Activated CD4-positive, alpha-beta T cell treated with anti-CD3 and anti-CD28 coated beads, Interleukin-2, amount 10 ng/mL, durations not matched to agents 7 days and 5 days (primary cell): ENCODE results near the gene AFG3L2. TPM values are rescaled to one million over a fixed set of nuclear protein-coding genes. Genes with fewer than 3 reads are reported as not detected.

Experiments used
- CTCF ChIA-PET: fragments of 350-600 bp; sonication (Branson Sonifier 250); formaldehyde crosslinking; loops from one replicate; lab custom pipeline; 2021; ENCODE audit warnings: antibody characterized with exemption; lab: Charles Lee
- POLR2A ChIA-PET: fragments of 350-600 bp; sonication (Branson Sonifier 250); formaldehyde crosslinking; loops from one replicate; lab custom pipeline; 2021; ENCODE audit warnings: antibody characterized with exemption; lab: Charles Lee
- DNase-seq: peaks from one replicate; pipeline ENCODE4 v3.0.0-alpha.2; 2020
- H3K27ac Mint-ChIP-seq: one replicate; pipeline ENCODE4 v1.8.0; 2021; ENCODE audit warnings: mild to moderate bottlenecking, moderate library complexity, mixed read lengths
- H3K27me3 Mint-ChIP-seq: one replicate; pipeline ENCODE4 v1.8.0; 2021; ENCODE audit warnings: mixed read lengths
- H3K36me3 Mint-ChIP-seq: one replicate; pipeline ENCODE4 v1.8.0; 2021; ENCODE audit warnings: low read depth, mixed read lengths
- H3K4me1 Mint-ChIP-seq: one replicate; pipeline ENCODE4 v1.8.0; 2021; ENCODE audit warnings: mixed read lengths
- H3K4me3 Mint-ChIP-seq: one replicate; pipeline ENCODE4 v1.8.0; 2021; ENCODE audit warnings: mild to moderate bottlenecking, moderate library complexity, mixed read lengths
- H3K9me3 Mint-ChIP-seq: one replicate; pipeline ENCODE4 v1.8.0; 2021; ENCODE audit warnings: mixed read lengths
- total RNA-seq, 2 experiments: library from RNA; stranded (reverse); gene quantifications; one replicate each; pipeline ENCODE4 v1.2.3, GENCODE V29; 2021

The AFG3L2 gene
- total RNA-seq, 2 experiments from 2014 or later: 35.7 to 36.4 TPM

DNA sequence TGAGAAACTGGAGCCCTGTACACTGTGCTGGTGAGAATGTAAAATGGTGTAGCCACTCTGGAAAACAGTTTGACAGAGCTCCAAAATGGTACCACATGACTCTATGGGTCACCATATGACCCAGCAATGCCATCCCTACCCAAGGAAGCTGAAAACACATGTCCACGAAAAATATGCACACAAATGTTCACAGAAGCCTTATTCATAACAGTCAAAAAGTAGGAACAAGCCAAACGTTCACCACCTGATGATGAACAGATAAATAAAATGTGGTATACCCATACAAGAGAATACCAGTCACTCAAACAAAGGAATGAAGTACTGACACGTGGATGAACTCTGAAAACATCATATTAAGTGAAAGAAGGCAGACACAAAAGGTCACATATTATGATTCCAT, 4.6 kb downstream of the AFG3L2 start:
- peaks cover 53% of the 10 kb centered on the region for H3K4me1 Mint-ChIP-seq
- DNase-seq: no peak
- ChIA-PET POLR2A (no interaction called here), CTCF (interaction anchor here (0.6 to 1.1 kb wide), 2 partner anchors 12 to 217 kb away, joined by 3 to 6 read pairs; no protein-coding TSS in a partner anchor)
- no peak overlapping the region for H3K4me3 Mint-ChIP-seq
- no peaks in the 10 kb centered on the region for H3K9me3 Mint-ChIP-seq
- peaks cover 23% of the 10 kb centered on the region for H3K36me3 Mint-ChIP-seq
- H3K27ac Mint-ChIP-seq: no peak overlapping the region
- no peaks in the 10 kb centered on the region for H3K27me3 Mint-ChIP-seq

DNA sequence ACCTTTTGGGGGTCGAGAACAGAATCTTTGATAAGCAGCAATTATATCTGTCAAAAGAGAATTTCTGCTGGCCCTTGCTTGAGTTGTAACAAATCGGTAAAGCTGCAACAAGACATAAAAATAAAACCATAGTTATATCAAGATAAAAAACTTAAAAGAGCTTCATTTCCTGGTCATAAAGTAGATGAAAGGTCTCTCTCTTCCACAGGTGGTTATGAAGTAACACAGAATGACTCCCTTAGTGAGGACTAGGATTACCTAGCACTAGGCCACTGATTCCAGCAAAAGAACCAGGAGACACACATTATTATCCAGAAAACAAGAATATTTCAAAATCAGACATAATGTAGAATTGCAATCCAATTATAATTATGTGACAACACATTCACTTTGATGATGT, 5.4 kb downstream of the AFG3L2 start:
- H3K4me3 Mint-ChIP-seq: no peak overlapping the region
- H3K4me1 Mint-ChIP-seq: peaks cover 52% of the 10 kb centered on the region
- POLR2A ChIA-PET: no interaction called here
- CTCF ChIA-PET: interaction anchor here (0.6 to 2.1 kb wide), 2 partner anchors 288 to 1198 kb away, joined by 3 to 4 read pairs; no protein-coding TSS in a partner anchor
- no peaks in the 10 kb centered on the region for H3K27me3 Mint-ChIP-seq
- no peak for DNase-seq
- peak overlapping the region; percentile 41 for H3K27ac Mint-ChIP-seq
- no peaks in the 10 kb centered on the region for H3K9me3 Mint-ChIP-seq
- peaks cover 31% of the 10 kb centered on the region for H3K36me3 Mint-ChIP-seq

DNA sequence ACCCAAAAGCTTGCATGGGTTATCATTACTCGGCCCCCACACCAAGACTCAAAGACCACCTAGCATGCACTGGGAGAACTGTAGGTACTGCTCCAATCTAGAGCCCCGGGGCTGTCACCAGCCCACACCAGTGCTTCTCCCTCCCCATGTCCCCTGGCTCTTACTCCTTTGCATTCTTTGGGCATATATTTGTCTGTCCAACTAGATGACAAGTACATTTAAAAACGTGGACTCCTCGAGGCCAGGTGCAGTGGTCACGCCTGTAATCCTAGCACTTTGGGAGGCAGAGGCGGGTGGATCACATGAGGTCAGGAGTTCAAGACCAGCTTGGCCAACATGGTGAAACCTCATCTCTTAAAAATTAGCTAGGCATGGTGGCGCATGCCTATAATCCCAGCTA, 7.8 kb downstream of the AFG3L2 start:
- no peak for DNase-seq
- Mint-ChIP-seq H3K4me1 (peaks cover 33% of the 10 kb centered on the region), H3K36me3 (peaks cover 35% of the 10 kb centered on the region), H3K27me3 (no peaks in the 10 kb centered on the region), H3K27ac (no peak overlapping the region), H3K4me3 (no peak overlapping the region), H3K9me3 (no peaks in the 10 kb centered on the region)
- POLR2A ChIA-PET: no interaction called here
- CTCF ChIA-PET: interaction anchor here (0.6 to 2.1 kb wide), 2 partner anchors 75 to 290 kb away, joined by 3 to 4 read pairs; no protein-coding TSS in a partner anchor

DNA sequence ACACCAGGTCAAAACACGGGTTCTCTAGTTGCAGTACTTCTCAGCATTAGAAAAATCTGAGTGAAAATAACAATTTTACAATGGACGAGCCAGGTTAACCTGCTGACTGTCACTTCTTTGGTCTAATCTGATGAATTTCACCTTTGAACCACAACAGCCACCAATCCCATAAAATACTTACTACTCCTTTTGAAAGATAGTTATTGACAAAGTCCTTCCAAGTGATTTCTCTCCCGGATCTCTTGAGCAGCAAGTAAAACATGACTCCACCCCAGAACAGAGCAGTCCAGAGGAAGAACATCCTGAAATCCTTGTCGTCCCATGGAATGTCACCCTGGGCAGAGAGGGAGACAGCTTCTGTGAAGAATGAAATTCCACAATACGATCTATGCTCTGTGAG, 10.2 kb downstream of the AFG3L2 start:
- H3K9me3 Mint-ChIP-seq: no peaks in the 10 kb centered on the region
- ChIA-PET POLR2A (no interaction called here), CTCF (interaction anchor here (0.6 kb wide), 1 partner anchor 365 kb away, joined by 3 read pairs; no protein-coding TSS in a partner anchor)
- peak overlapping the region; percentile 14 for H3K27ac Mint-ChIP-seq
- DNase-seq: no peak
- H3K27me3 Mint-ChIP-seq: no peaks in the 10 kb centered on the region
- H3K4me3 Mint-ChIP-seq: no peak overlapping the region
- H3K36me3 Mint-ChIP-seq: peaks cover 40% of the 10 kb centered on the region
- peaks cover 12% of the 10 kb centered on the region for H3K4me1 Mint-ChIP-seq

DNA sequence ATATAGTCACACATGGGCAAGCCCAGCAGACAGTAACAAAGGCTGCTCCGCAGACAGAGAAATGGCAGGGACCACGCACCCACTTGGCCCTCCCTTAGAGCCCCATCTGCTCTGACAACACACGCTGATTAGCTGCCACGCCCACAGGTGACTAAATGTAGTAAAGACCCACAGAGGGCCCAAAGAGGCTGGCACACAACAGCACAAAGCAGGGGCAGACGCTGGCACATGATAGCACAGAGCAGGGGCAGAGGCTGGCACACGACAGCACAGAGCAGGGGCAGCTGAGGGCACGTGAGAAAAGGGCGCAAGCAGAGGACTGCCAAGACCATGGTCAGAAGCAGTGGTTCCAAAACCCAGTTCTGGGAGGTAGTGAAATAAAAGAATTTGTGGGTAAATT, 10.6 kb downstream of the AFG3L2 start:
- Mint-ChIP-seq H3K27ac (no peak overlapping the region), H3K36me3 (peaks cover 40% of the 10 kb centered on the region), H3K4me1 (peaks cover 8% of the 10 kb centered on the region), H3K9me3 (no peaks in the 10 kb centered on the region), H3K27me3 (no peaks in the 10 kb centered on the region), H3K4me3 (no peak overlapping the region)
- CTCF ChIA-PET: interaction anchor here (0.6 kb wide), 1 partner anchor 365 kb away, joined by 3 read pairs; no protein-coding TSS in a partner anchor
- DNase-seq: no peak
- POLR2A ChIA-PET: no interaction called here

DNA sequence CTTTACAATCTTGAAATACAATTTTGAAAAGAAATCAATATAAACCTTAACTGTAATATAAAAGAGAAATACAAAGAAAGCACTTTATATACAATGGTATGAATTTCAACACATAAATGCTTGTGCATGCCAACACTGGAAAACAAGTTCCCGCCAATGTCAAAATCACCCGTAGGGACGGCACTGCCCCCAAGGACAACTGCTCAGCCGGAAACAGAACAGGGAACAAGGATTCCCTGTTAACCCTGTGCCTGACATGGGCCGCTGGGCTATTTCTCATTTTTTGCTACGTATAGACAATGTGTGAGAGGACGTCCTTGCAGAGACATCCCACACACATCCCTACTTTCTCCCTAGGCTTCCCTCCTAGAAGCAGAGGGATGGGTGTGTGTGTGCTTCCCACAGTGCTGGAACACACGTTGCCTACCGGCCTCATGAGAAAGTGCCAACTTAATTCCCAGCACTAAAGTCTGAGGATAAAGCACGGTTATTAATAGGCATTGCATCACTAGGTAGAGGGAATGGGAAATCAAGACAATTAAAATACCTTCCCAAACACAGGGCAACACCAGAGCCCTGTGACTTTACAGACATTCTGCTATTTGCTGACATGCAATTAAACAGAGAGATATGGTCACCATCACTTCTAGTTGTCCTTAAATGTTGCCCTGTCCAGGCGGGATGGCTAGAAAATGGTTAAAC, 14.4 kb downstream of the AFG3L2 start:
- no peaks in the 10 kb centered on the region for H3K9me3 Mint-ChIP-seq
- peaks cover 44% of the 10 kb centered on the region for H3K36me3 Mint-ChIP-seq
- H3K4me1 Mint-ChIP-seq: no peaks in the 10 kb centered on the region
- no peak overlapping the region for H3K27ac Mint-ChIP-seq
- H3K4me3 Mint-ChIP-seq: no peak overlapping the region
- CTCF ChIA-PET: no interaction called here
- no peaks in the 10 kb centered on the region for H3K27me3 Mint-ChIP-seq
- DNase-seq: no peak
- POLR2A ChIA-PET: no interaction called here

DNA sequence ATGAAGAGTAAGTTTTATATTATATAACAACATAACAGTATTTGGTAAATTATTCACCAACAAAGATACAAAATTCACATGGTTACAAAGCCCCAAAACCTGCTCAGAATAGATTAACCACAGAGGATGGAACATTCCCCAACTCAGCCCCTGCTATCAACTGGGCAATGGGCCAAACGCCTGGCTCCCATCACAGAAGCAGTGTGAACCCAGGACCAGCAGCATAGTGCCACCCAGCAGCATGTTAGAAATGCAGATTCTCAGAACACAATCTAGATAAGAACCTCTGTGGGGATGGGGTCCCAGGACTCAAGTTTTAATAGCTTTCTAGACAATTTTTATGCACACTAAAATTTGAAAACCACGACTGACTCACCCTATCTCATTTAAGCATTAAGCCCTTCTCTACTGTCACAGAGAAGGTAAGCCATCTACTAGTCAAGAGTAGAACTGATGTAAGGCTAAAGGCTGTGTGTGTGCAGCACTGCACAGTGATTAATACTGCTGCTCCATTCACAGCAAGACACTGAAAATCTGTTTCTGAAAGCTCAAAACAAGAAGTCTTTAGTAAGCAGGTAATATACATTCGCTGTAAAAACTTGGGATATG, 15.2 kb downstream of the AFG3L2 start:
- H3K27me3 Mint-ChIP-seq: no peaks in the 10 kb centered on the region
- CTCF ChIA-PET: interaction anchor here (1.0 kb wide), 1 partner anchor 10 kb away, joined by 5 read pairs; no protein-coding TSS in a partner anchor

DNA sequence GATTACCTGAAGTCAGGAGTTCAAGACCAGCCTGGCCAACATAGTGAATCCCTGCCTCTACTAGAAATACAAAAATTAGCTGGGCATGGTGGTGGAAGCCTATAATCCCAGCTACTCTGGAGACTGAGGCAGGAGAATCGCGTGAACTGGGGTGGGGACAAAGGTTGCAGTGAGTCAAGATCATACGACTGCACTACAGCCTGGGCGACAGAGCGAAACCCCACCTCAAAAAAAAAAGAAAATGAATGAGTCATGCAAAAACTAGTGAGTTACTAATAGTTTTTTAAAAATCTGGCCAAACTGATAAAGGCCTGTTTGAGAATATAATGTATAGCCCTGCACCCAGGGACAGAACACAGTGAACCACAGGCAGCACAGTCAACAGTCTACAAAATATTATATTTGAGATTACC, 17.5 kb downstream of the AFG3L2 start:
- H3K27ac Mint-ChIP-seq: no peak overlapping the region
- peaks cover 38% of the 10 kb centered on the region for H3K36me3 Mint-ChIP-seq
- POLR2A ChIA-PET: no interaction called here
- H3K27me3 Mint-ChIP-seq: no peaks in the 10 kb centered on the region
- CTCF ChIA-PET: no interaction called here
- no peak for DNase-seq
- no peaks in the 10 kb centered on the region for H3K4me1 Mint-ChIP-seq
- H3K9me3 Mint-ChIP-seq: no peaks in the 10 kb centered on the region
- no peak overlapping the region for H3K4me3 Mint-ChIP-seq

More for the DNA sequence above, 15.2 kb downstream of the AFG3L2 start:
- Mint-ChIP-seq H3K9me3 (no peaks in the 10 kb centered on the region), H3K36me3 (peaks cover 40% of the 10 kb centered on the region), H3K27ac (no peak overlapping the region), H3K4me3 (no peak overlapping the region), H3K4me1 (no peaks in the 10 kb centered on the region)
- POLR2A ChIA-PET: no interaction called here
- no peak for DNase-seq

DNA sequence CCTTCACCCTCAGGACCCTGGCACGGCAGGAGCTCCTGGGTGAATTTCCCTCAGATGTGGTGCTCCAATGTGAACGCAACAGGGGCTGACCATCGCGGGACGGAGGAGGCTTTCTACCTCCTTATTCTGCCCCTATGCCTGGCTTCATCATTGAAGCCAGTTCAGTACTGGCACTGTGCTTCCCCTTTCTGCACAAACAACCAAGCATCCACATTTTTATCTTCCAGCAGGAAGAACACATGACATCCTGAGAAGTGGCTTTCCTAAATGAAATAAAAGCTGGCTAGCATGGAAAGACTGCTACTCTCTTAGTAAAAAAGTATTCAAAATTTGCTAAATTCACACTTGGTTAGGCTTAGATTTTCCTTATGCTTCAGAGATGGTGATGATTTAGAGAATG, 24.8 kb downstream of the AFG3L2 start:
- POLR2A ChIA-PET: interaction anchor here (0.5 kb wide), 1 partner anchor 25 kb away, joined by 3 read pairs; the partner anchor contains the start of gene AFG3L2
- no peak overlapping the region for H3K27ac Mint-ChIP-seq
- no peak for DNase-seq
- CTCF ChIA-PET: interaction anchor here (1.6 to 1.9 kb wide), 2 partner anchors 9 to 13 kb away, joined by 4 to 5 read pairs; no protein-coding TSS in a partner anchor
- no peaks in the 10 kb centered on the region for H3K9me3 Mint-ChIP-seq
- no peak overlapping the region for H3K4me3 Mint-ChIP-seq
- no peaks in the 10 kb centered on the region for H3K27me3 Mint-ChIP-seq
- no peaks in the 10 kb centered on the region for H3K4me1 Mint-ChIP-seq
- peaks cover 48% of the 10 kb centered on the region for H3K36me3 Mint-ChIP-seq

DNA sequence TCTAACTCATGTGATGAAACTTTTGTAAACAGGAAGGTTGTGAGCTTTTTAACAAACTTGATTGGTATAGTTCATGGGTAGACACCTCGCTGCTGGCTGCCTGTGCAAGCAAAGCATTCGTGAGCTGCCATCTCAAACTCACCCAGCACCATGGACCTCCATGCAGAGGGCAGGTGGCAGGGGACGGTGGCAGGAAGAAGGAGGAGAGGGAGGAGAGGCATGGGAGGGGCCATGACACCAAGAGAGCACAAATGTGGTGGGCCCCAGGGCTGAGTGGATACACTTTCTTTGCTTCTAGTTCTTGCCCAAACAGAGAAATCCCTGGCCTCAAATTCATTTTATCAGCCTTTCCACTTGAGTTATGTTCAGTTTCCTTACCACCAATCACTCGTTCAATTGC, 29.1 kb downstream of the AFG3L2 start:
- Mint-ChIP-seq H3K36me3 (peaks cover 48% of the 10 kb centered on the region), H3K27ac (no peak overlapping the region), H3K4me1 (no peaks in the 10 kb centered on the region), H3K4me3 (no peak overlapping the region), H3K9me3 (no peaks in the 10 kb centered on the region), H3K27me3 (no peaks in the 10 kb centered on the region)
- DNase-seq: no peak
- POLR2A ChIA-PET: no interaction called here
- CTCF ChIA-PET: interaction anchor here (1.2 to 2.2 kb wide), 3 partner anchors 10 to 20 kb away, joined by 3 to 14 read pairs (median 3); no protein-coding TSS in a partner anchor

DNA sequence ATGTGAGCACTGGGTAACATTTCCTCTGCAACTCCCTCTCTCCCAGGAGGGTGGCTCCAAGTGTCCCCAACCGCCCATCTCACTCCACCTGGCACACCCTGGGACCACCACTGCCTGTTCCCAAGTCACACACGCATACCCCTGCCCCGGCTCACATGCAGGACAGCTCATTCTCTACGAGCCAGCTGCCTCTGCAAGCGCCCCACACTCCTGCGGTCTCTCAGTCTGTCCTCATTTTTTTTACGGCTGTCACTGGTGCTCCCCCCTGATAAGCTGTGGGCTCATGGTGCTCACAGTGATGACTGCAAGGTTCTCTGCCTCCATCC, 30.8 kb downstream of the AFG3L2 start:
- POLR2A ChIA-PET: no interaction called here
- Mint-ChIP-seq H3K4me1 (no peaks in the 10 kb centered on the region), H3K27me3 (no peaks in the 10 kb centered on the region), H3K4me3 (no peak overlapping the region), H3K9me3 (no peaks in the 10 kb centered on the region), H3K36me3 (peaks cover 51% of the 10 kb centered on the region), H3K27ac (no peak overlapping the region)
- CTCF ChIA-PET: interaction anchor here (1.3 to 1.6 kb wide), 2 partner anchors 18 to 19 kb away, joined by 4 to 5 read pairs; no protein-coding TSS in a partner anchor
- no peak for DNase-seq

DNA sequence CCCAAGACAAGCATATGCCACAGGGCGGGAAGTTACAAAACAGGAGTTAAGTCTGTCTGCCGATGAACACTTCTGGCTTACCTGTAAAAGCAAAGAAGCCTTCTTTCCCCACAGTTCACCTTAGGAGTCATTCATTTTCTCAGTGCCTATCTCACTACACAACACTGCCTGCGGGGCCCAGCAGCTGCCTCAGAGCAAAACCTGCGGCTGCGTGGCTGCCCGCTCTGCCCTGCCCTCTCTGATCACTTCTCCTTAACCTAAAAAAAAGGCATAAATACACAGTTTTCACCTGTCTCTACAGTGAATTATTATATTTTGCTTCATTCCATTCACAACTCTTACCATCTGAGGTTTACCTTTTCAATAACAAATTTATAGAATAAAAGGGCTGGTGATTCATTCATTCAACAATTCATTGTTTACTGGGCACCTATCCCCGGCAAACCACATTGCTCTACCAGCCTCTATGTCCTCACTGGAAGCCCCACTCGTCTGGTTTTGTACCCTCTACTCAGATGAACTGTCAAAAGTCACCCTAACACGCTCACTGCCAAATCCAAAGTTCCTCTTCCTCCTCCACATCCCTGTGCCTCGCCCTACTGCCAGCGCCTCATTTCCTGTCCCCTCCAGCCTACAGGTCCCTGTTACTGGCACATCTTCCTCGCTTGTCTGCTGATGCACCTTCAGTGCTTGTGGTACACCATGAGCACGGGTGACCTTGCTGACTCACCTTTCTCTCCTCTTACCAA, 31.4 kb downstream of the AFG3L2 start:
- Mint-ChIP-seq H3K9me3 (no peaks in the 10 kb centered on the region), H3K27ac (no peak overlapping the region), H3K27me3 (no peaks in the 10 kb centered on the region), H3K4me3 (no peak overlapping the region), H3K36me3 (peaks cover 47% of the 10 kb centered on the region), H3K4me1 (no peaks in the 10 kb centered on the region)
- POLR2A ChIA-PET: no interaction called here
- no peak for DNase-seq
- CTCF ChIA-PET: interaction anchor here (1.3 to 1.6 kb wide), 3 partner anchors 17 to 19 kb away, joined by 3 to 5 read pairs (median 4); no protein-coding TSS in a partner anchor
